WTC11 (cell line): Measurements from ENCODE around the gene LMTK2. TPM values are rescaled to one million over a fixed set of nuclear protein-coding genes. Genes with fewer than 3 reads are reported as not detected.

Experiments
- ATAC-seq: fragments of 200-7000 bp; cut with Tn5 transposase; 2 replicates; pipeline ENCODE4 v1.10.0; 2021; ENCODE audit warnings: mild to moderate bottlenecking, moderate library complexity
- CTCF ChIA-PET: fragments of 300-600 bp; sonication (Branson Sonifier 250); formaldehyde crosslinking; loops from one replicate; lab custom pipeline; 2021; ENCODE audit warnings: antibody characterized with exemption; lab: Charles Lee
- POLR2A ChIA-PET: fragments of 350-600 bp; sonication (Branson Sonifier 250); formaldehyde crosslinking; loops from one replicate; lab custom pipeline; 2021; ENCODE audit warnings: antibody characterized with exemption; lab: Charles Lee
- DNase-seq: peaks from one replicate; pipeline ENCODE4 v3.0.0; 2021; ENCODE audit warnings: low spot score
- H3K27ac Mint-ChIP-seq: 2 replicates; pipeline ENCODE4 v1.8.0; 2021; ENCODE audit warnings: mixed read lengths
- H3K27me3 Mint-ChIP-seq: 2 replicates; pipeline ENCODE4 v1.8.0; 2021; ENCODE audit warnings: low read depth, mild to moderate bottlenecking, moderate library complexity, mixed read lengths
- H3K36me3 Mint-ChIP-seq: 2 replicates; pipeline ENCODE4 v1.8.0; 2021; ENCODE audit warnings: mixed read lengths
- H3K4me1 Mint-ChIP-seq: 2 replicates; pipeline ENCODE4 v1.8.0; 2022; ENCODE audit warnings: mixed read lengths
- H3K4me3 Mint-ChIP-seq: 2 replicates; pipeline ENCODE4 v1.8.0; 2021; ENCODE audit warnings: mild to moderate bottlenecking, moderate library complexity, mixed read lengths
- H3K9me3 Mint-ChIP-seq: 2 replicates; pipeline ENCODE4 v1.8.0; 2021; ENCODE audit warnings: mixed read lengths
- ATF6 ChIP-seq: sonication (generic); formaldehyde crosslinking; IDR thresholded peaks from 2 replicates; pipeline ENCODE4 v1.8.1; 2023; ENCODE audit warnings: mild to moderate bottlenecking, missing genetic modification reagents
- E2F5 ChIP-seq: sonication (generic); formaldehyde crosslinking; IDR thresholded peaks from 2 replicates; pipeline ENCODE4 v1.8.1; 2022; ENCODE audit warnings: mild to moderate bottlenecking, moderate library complexity, missing genetic modification reagents
- ETV6 ChIP-seq: sonication (generic); formaldehyde crosslinking; IDR thresholded peaks from 2 replicates; pipeline ENCODE4 v1.8.1; 2022; ENCODE audit warnings: mild to moderate bottlenecking, missing genetic modification reagents
- FOXJ3 ChIP-seq: sonication (generic); formaldehyde crosslinking; IDR thresholded peaks from 2 replicates; pipeline ENCODE4 v1.9.0; 2021; ENCODE audit warnings: missing genetic modification reagents, mild to moderate bottlenecking, borderline replicate concordance
- IRF2 ChIP-seq: sonication (generic); formaldehyde crosslinking; IDR thresholded peaks from 2 replicates; pipeline ENCODE4 v1.8.0; 2022; ENCODE audit warnings: low read depth, missing genetic modification reagents, borderline replicate concordance
- MLX ChIP-seq: sonication (generic); formaldehyde crosslinking; IDR thresholded peaks from 2 replicates; pipeline ENCODE4 v1.8.1; 2023; ENCODE audit warnings: mild to moderate bottlenecking, missing genetic modification reagents, moderate library complexity
- NFATC4 ChIP-seq: fragments of 250-450 bp; sonication (Bioruptor Pico); IDR thresholded peaks from 2 replicates; pipeline ENCODE4 v1.9.0; 2021; ENCODE audit warnings: mild to moderate bottlenecking
- NR2C2 ChIP-seq: sonication (generic); formaldehyde crosslinking; IDR thresholded peaks from 2 replicates; pipeline ENCODE4 v1.8.0; 2022; ENCODE audit warnings: mild to moderate bottlenecking, missing genetic modification reagents
- PRRX2 ChIP-seq: fragments of 250-450 bp; sonication (Bioruptor Pico); IDR thresholded peaks from 2 replicates; pipeline ENCODE4 v1.8.0; 2021; ENCODE audit warnings: mild to moderate bottlenecking
- TEAD4 ChIP-seq: sonication (generic); formaldehyde crosslinking; IDR thresholded peaks from 2 replicates; pipeline ENCODE4 v1.8.0; 2022; ENCODE audit warnings: mild to moderate bottlenecking, missing genetic modification reagents
- ZNF121 ChIP-seq: sonication (generic); formaldehyde crosslinking; IDR thresholded peaks from 2 replicates; pipeline ENCODE4 v1.8.0; 2023; ENCODE audit warnings: missing genetic modification reagents
- total RNA-seq: library from RNA; stranded (reverse); gene quantifications from 3 replicates; pipeline ENCODE4 v1.2.3, GENCODE V29; 2021
- TF ChIP-seq, protein P1 (sequence below): fragments of 250-450 bp; sonication (Bioruptor Pico); IDR thresholded peaks from 2 replicates; pipeline ENCODE4 v1.8.0; 2021; ENCODE audit warnings: mild to moderate bottlenecking
- TF ChIP-seq, protein P2 (sequence below): sonication (generic); formaldehyde crosslinking; IDR thresholded peaks from 2 replicates; pipeline ENCODE4 v1.8.0; 2022; ENCODE audit warnings: missing genetic modification reagents
- TF ChIP-seq, protein P3 (sequence below): fragments of 250-450 bp; sonication (Bioruptor Pico); conservative IDR thresholded peaks from 2 replicates; pipeline ENCODE4 v1.9.0; 2021; ENCODE audit warnings: mild to moderate bottlenecking

The LMTK2 gene
- total RNA-seq, 1 experiment from 2014 or later: 24.3 TPM

DNA sequence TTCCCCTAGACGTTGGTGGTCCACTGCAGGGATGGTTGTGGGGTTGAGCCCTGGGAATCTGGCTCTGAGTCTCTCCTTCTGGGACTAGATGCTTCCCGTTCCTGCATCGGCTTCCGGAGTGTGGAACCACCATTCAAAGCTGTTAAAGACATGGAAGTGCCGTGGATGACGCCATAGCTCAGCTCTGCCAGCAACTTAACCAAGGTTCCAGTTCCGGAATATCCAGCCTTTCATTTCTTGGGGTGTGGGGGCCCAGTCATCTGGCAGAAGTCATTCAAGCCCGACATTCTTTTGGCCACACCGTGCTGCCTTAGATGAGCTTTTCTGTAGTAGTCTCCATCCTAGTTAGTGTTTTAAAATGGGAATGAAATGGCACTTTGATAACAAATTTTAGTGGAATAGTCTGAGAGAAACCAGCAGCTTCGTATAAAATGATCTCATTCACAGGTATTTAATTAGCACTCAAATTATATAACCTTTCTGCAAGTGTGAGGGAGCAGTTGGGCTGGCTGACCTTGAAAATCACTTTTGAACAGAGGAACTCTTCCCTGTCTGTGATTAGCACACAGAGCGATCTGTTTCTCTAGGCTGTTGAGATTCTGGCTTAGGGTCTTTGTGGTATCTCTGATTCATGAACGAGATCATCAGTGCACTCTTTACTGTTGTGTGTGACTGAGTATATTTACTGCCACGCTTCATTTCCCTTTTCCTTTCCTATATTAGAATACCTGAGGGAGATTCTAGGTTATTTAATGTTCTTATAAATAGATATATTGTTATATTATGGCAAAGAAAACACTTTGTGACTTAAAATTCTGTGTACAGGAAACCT lies 19.9 kb downstream of the LMTK2 start:
- ATAC-seq: no peak
- H3K9me3 Mint-ChIP-seq: no peaks in the 10 kb centered on the region
- H3K4me3 Mint-ChIP-seq: no peak overlapping the region
- no peaks in the 10 kb centered on the region for H3K36me3 Mint-ChIP-seq
- H3K27ac Mint-ChIP-seq: peak overlapping the region; percentile 45
- H3K27me3 Mint-ChIP-seq: no peaks in the 10 kb centered on the region
- CTCF ChIA-PET: interaction anchor here (1.0 kb wide), 1 partner anchor 20 kb away, joined by 3 read pairs; the partner anchor contains the start of gene LMTK2
- TF ChIP-seq MLX (CRISPR knock-in tag) (no peak), NFATC4 (CRISPR knock-in tag) (no peak), E2F5 (no peak), TEAD4 (CRISPR knock-in tag) (no peak), PRRX2 (CRISPR knock-in tag) (no peak), NR2C2 (no peak), ZNF121 (CRISPR knock-in tag) (no peak), FOXJ3 (CRISPR knock-in tag) (no peak), IRF2 (CRISPR knock-in tag) (no peak), ATF6 (no peak), ETV6 (no peak)
- TF ChIP-seq, protein P1, sequence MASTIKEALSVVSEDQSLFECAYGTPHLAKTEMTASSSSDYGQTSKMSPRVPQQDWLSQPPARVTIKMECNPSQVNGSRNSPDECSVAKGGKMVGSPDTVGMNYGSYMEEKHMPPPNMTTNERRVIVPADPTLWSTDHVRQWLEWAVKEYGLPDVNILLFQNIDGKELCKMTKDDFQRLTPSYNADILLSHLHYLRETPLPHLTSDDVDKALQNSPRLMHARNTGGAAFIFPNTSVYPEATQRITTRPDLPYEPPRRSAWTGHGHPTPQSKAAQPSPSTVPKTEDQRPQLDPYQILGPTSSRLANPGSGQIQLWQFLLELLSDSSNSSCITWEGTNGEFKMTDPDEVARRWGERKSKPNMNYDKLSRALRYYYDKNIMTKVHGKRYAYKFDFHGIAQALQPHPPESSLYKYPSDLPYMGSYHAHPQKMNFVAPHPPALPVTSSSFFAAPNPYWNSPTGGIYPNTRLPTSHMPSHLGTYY (CRISPR knock-in tag): no peak
- TF ChIP-seq, protein P2, sequence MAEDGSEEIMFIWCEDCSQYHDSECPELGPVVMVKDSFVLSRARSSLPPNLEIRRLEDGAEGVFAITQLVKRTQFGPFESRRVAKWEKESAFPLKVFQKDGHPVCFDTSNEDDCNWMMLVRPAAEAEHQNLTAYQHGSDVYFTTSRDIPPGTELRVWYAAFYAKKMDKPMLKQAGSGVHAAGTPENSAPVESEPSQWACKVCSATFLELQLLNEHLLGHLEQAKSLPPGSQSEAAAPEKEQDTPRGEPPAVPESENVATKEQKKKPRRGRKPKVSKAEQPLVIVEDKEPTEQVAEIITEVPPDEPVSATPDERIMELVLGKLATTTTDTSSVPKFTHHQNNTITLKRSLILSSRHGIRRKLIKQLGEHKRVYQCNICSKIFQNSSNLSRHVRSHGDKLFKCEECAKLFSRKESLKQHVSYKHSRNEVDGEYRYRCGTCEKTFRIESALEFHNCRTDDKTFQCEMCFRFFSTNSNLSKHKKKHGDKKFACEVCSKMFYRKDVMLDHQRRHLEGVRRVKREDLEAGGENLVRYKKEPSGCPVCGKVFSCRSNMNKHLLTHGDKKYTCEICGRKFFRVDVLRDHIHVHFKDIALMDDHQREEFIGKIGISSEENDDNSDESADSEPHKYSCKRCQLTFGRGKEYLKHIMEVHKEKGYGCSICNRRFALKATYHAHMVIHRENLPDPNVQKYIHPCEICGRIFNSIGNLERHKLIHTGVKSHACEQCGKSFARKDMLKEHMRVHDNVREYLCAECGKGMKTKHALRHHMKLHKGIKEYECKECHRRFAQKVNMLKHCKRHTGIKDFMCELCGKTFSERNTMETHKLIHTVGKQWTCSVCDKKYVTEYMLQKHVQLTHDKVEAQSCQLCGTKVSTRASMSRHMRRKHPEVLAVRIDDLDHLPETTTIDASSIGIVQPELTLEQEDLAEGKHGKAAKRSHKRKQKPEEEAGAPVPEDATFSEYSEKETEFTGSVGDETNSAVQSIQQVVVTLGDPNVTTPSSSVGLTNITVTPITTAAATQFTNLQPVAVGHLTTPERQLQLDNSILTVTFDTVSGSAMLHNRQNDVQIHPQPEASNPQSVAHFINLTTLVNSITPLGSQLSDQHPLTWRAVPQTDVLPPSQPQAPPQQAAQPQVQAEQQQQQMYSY (CRISPR knock-in tag): no peak
- TF ChIP-seq, protein P3, sequence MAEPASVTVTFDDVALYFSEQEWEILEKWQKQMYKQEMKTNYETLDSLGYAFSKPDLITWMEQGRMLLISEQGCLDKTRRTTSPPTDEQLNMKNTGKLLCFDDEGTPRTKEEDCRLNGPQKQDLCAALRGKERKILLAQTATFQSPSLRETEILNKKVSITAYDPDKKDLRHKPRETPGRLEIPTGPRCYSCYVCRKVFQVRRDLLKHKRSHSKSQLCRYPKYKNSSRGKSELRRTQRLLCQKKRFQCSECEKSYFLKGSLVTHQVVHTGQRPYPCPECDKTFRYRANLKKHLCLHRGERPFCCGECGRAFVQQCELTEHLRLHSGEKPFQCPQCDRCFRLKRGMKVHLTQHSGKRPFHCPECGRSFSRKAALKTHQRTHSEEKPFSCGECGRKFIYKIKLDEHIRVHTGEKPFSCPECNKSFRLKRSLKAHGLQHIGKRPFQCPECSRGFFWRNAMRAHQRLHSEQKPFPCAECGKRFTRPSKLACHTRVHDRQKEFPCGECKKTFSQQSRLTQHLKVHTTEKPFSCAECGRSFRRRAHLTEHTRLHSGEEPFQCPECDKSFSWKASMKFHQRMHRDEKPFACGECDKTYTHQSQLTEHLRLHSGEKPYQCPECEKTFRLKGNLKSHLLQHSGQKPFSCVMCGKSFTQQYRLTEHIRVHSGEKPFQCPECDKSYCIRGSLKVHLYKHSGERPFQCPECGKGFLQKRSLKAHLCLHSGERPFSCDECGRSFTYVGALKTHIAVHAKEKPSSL (CRISPR knock-in tag): no peak
- TF ChIP-seq, all 79 proteins: peak for 0
- DNase-seq: no peak
- peaks cover 16% of the 10 kb centered on the region for H3K4me1 Mint-ChIP-seq
- POLR2A ChIA-PET: no interaction called here
